Mesendoderm (in vitro differentiated cells): ENCODE data around the gene GTF2IRD1.
"Not testable (repeated sequence)": the region's sequence is repeated elsewhere in the genome, so short reads cannot be mapped to it uniquely, and the experiment has no call there.

Experiments used
- DNase-seq: peaks from one replicate; pipeline ENCODE4 v3.0.0; 2013
- H2AK5ac ChIP-seq: 2 replicates; pipeline ENCODE4 v1.6.1; 2013; ENCODE audit warnings: low read length, inconsistent platforms
- H2BK120ac ChIP-seq: 2 replicates; pipeline ENCODE4 v1.6.1; 2013; ENCODE audit warnings: low read depth, mild to moderate bottlenecking, low read length, moderate library complexity, mixed read lengths
- H2BK15ac ChIP-seq: replicated peaks from 2 replicates; pipeline ENCODE4 v1.6.1; 2013; ENCODE audit warnings: low read depth, mild to moderate bottlenecking, moderate library complexity
- H2BK5ac ChIP-seq: 2 replicates; pipeline ENCODE4 v1.6.1; 2013; ENCODE audit warnings: low read length, inconsistent platforms
- H3K18ac ChIP-seq: 2 replicates; pipeline ENCODE4 v1.6.1; 2013; ENCODE audit warnings: mild to moderate bottlenecking, low read length, mixed read lengths
- H3K23ac ChIP-seq: one replicate; pipeline ENCODE4 v1.6.1; 2013; ENCODE audit warnings: low read length
- H3K27ac ChIP-seq: 2 replicates; pipeline ENCODE4 v1.5.1; 2013; ENCODE audit warnings: low read depth, mild to moderate bottlenecking, inconsistent platforms, low read length, moderate library complexity
- H3K27me3 ChIP-seq: 2 replicates; pipeline ENCODE4 v1.6.1; 2013; ENCODE audit warnings: low read length, control low read depth, mild to moderate bottlenecking, inconsistent platforms; ENCODE audit not compliant: insufficient read depth, poor library complexity
- H3K36me3 ChIP-seq: 2 replicates; pipeline ENCODE4 v1.6.1; 2013; ENCODE audit warnings: low read length, inconsistent platforms; ENCODE audit not compliant: control insufficient read depth, insufficient read depth
- H3K4ac ChIP-seq: one replicate; pipeline ENCODE4 v1.6.1; 2013; ENCODE audit warnings: low read depth, mild to moderate bottlenecking, low read length, moderate library complexity
- H3K4me1 ChIP-seq: 2 replicates; pipeline ENCODE4 v1.6.1; 2013; ENCODE audit warnings: low read depth, low read length, inconsistent platforms; ENCODE audit not compliant: control insufficient read depth
- H3K4me2 ChIP-seq: 2 replicates; pipeline ENCODE4 v1.6.1; 2013; ENCODE audit warnings: low read length
- H3K4me3 ChIP-seq: 2 replicates; pipeline ENCODE4 v1.5.1; 2013; ENCODE audit warnings: mild to moderate bottlenecking, low read length
- H3K56ac ChIP-seq: one replicate; pipeline ENCODE4 v1.6.1; 2013; ENCODE audit warnings: low read length
- H3K79me1 ChIP-seq: 2 replicates; pipeline ENCODE4 v1.6.1; 2013; ENCODE audit warnings: low read length, inconsistent platforms
- H3K79me2 ChIP-seq: 2 replicates; pipeline ENCODE4 v1.6.1; 2013; ENCODE audit warnings: mild to moderate bottlenecking, low read length; ENCODE audit not compliant: control insufficient read depth, insufficient read depth
- H3K9ac ChIP-seq: 2 replicates; pipeline ENCODE4 v1.6.1; 2013; ENCODE audit warnings: low read length, inconsistent platforms
- H4K5ac ChIP-seq: one replicate; pipeline ENCODE4 v1.6.1; 2013; ENCODE audit warnings: low read length
- H4K8ac ChIP-seq: one replicate; pipeline ENCODE4 v1.6.1; 2013; ENCODE audit warnings: low read depth, mild to moderate bottlenecking, control low read depth, low read length, moderate library complexity
- WGBS: extraction: QIAGEN DNeasy Blood & Tissue Kit; methylation state at CpG from one replicate; pipeline ENCODE4 v1.1.7; 2013; ENCODE audit warnings: low lambda C conversion rate, missing lambda C conversion rate; ENCODE audit not compliant: insufficient coverage; ENCODE audit errors: extremely low coverage; 5-methylcytosine and 5-hydroxymethylcytosine counted together

GTF2IRD1 gene

GRCh38 chr7:74525140-74525539 lies 71.4 kb downstream of the GTF2IRD1 start:
- no peak overlapping the region for H2BK120ac ChIP-seq
- H2BK5ac ChIP-seq: no peak overlapping the region
- H4K8ac ChIP-seq: no peak overlapping the region
- H3K27ac ChIP-seq: no peak overlapping the region
- no peak overlapping the region for H2AK5ac ChIP-seq
- no peaks in the 10 kb centered on the region for H3K79me2 ChIP-seq
- H3K36me3 ChIP-seq: peaks cover 7% of the 10 kb centered on the region
- no peak overlapping the region for H3K56ac ChIP-seq
- no peaks in the 10 kb centered on the region for H3K79me1 ChIP-seq
- H3K4me1 ChIP-seq: no peaks in the 10 kb centered on the region
- no peak overlapping the region for H3K18ac ChIP-seq
- H3K4me3 ChIP-seq: no peak overlapping the region
- no peak overlapping the region for H3K4ac ChIP-seq
- H3K4me2 ChIP-seq: no peak overlapping the region
- no peak overlapping the region for H3K9ac ChIP-seq
- no peak overlapping the region for H4K5ac ChIP-seq
- no peaks in the 10 kb centered on the region for H3K27me3 ChIP-seq
- no peak overlapping the region for H2BK15ac ChIP-seq
- H3K23ac ChIP-seq: no peak overlapping the region
- no CpG with 5 or more reads among the region's 6 CpGs for WGBS
- DNase-seq: no peak

GRCh38 chr7:74525881-74526280 lies 72.2 kb downstream of the GTF2IRD1 start:
- no peak overlapping the region for H3K4me3 ChIP-seq
- no peaks in the 10 kb centered on the region for H3K79me1 ChIP-seq
- H4K8ac ChIP-seq: no peak overlapping the region
- H3K4ac ChIP-seq: no peak overlapping the region
- no peak overlapping the region for H3K23ac ChIP-seq
- no peak overlapping the region for H3K4me2 ChIP-seq
- H3K18ac ChIP-seq: no peak overlapping the region
- no peak overlapping the region for H2BK5ac ChIP-seq
- H2BK120ac ChIP-seq: no peak overlapping the region
- no peaks in the 10 kb centered on the region for H3K79me2 ChIP-seq
- WGBS: no CpG with 5 or more reads among the region's 7 CpGs
- DNase-seq: peak; percentile 69
- no peaks in the 10 kb centered on the region for H3K4me1 ChIP-seq
- H3K36me3 ChIP-seq: peaks cover 7% of the 10 kb centered on the region
- peak overlapping the region; percentile 42 for H3K56ac ChIP-seq
- no peak overlapping the region for H3K9ac ChIP-seq
- H2AK5ac ChIP-seq: no peak overlapping the region
- no peaks in the 10 kb centered on the region for H3K27me3 ChIP-seq
- H4K5ac ChIP-seq: no peak overlapping the region
- no peak overlapping the region for H2BK15ac ChIP-seq
- H3K27ac ChIP-seq: no peak overlapping the region

GRCh38 chr7:74526780-74527179 lies 73.1 kb downstream of the GTF2IRD1 start:
- H3K27me3 ChIP-seq: no peaks in the 10 kb centered on the region
- no peak overlapping the region for H4K5ac ChIP-seq
- no peak overlapping the region for H3K23ac ChIP-seq
- no peak overlapping the region for H2BK120ac ChIP-seq
- H3K27ac ChIP-seq: no peak overlapping the region
- H3K4me3 ChIP-seq: no peak overlapping the region
- no peak for DNase-seq
- no peaks in the 10 kb centered on the region for H3K79me2 ChIP-seq
- no peak overlapping the region for H3K9ac ChIP-seq
- no peaks in the 10 kb centered on the region for H3K4me1 ChIP-seq
- H3K4me2 ChIP-seq: no peak overlapping the region
- no CpG with 5 or more reads among the region's 8 CpGs for WGBS
- H3K4ac ChIP-seq: no peak overlapping the region
- no peak overlapping the region for H2BK5ac ChIP-seq
- peaks cover 7% of the 10 kb centered on the region for H3K36me3 ChIP-seq
- no peak overlapping the region for H4K8ac ChIP-seq
- no peak overlapping the region for H3K18ac ChIP-seq
- no peak overlapping the region for H2BK15ac ChIP-seq
- H3K56ac ChIP-seq: no peak overlapping the region
- no peaks in the 10 kb centered on the region for H3K79me1 ChIP-seq
- no peak overlapping the region for H2AK5ac ChIP-seq

GRCh38 chr7:74527842-74528241 lies 74.1 kb downstream of the GTF2IRD1 start:
- no peak overlapping the region for H3K4ac ChIP-seq
- H4K8ac ChIP-seq: no peak overlapping the region
- H3K4me1 ChIP-seq: no peaks in the 10 kb centered on the region
- no peak overlapping the region for H4K5ac ChIP-seq
- H3K9ac ChIP-seq: no peak overlapping the region
- H3K18ac ChIP-seq: no peak overlapping the region
- no peaks in the 10 kb centered on the region for H3K79me1 ChIP-seq
- H3K23ac ChIP-seq: no peak overlapping the region
- H3K56ac ChIP-seq: no peak overlapping the region
- peaks cover 5% of the 10 kb centered on the region for H3K36me3 ChIP-seq
- no peak overlapping the region for H3K4me3 ChIP-seq
- no peak overlapping the region for H3K27ac ChIP-seq
- DNase-seq: no peak
- WGBS: no CpG with 5 or more reads among the region's 7 CpGs
- H3K4me2 ChIP-seq: no peak overlapping the region
- H2BK5ac ChIP-seq: no peak overlapping the region
- H3K27me3 ChIP-seq: no peaks in the 10 kb centered on the region
- no peaks in the 10 kb centered on the region for H3K79me2 ChIP-seq
- no peak overlapping the region for H2BK15ac ChIP-seq
- H2AK5ac ChIP-seq: no peak overlapping the region
- H2BK120ac ChIP-seq: no peak overlapping the region

GRCh38 chr7:74528773-74529172 lies 75.1 kb downstream of the GTF2IRD1 start:
- H3K23ac ChIP-seq, H3K4ac ChIP-seq, DNase-seq, H3K27ac ChIP-seq, H3K56ac ChIP-seq, H2BK5ac ChIP-seq, H3K18ac ChIP-seq, H3K4me1 ChIP-seq, H2BK120ac ChIP-seq, H3K9ac ChIP-seq, H4K5ac ChIP-seq, H3K4me2 ChIP-seq, H3K4me3 ChIP-seq, H3K79me2 ChIP-seq, H2AK5ac ChIP-seq, H2BK15ac ChIP-seq, H4K8ac ChIP-seq, H3K27me3 ChIP-seq, H3K79me1 ChIP-seq, H3K36me3 ChIP-seq: not testable (repeated sequence)
- WGBS: no CpG with 5 or more reads among the region's 7 CpGs

- Histone ChIP-seq H3K27me3 (no peaks in the 10 kb centered on the region), H2AK5ac (no peak overlapping the region), H4K8ac (no peak overlapping the region), H3K4me3 (no peak overlapping the region), H3K4me2 (no peak overlapping the region), H2BK15ac (no peak overlapping the region), H3K4me1 (no peaks in the 10 kb centered on the region), H3K79me1 (no peaks in the 10 kb centered on the region), H2BK120ac (no peak overlapping the region), H3K56ac (no peak overlapping the region), H3K27ac (no peak overlapping the region), H4K5ac (no peak overlapping the region), H3K36me3 (peaks cover 2% of the 10 kb centered on the region), H3K4ac (no peak overlapping the region), H3K9ac (no peak overlapping the region), H3K79me2 (no peaks in the 10 kb centered on the region), H2BK5ac (no peak overlapping the region), H3K23ac (no peak overlapping the region), H3K18ac (no peak overlapping the region)
- no peak for DNase-seq
- WGBS: no CpG with 5 or more reads among the region's 13 CpGs
Observed at GRCh38 chr7:74535951-74536356, 82.2 kb downstream of the GTF2IRD1 start.
